HK-2 (cell line): Measurements from ENCODE around the gene ABHD1.
"Not testable (repeated sequence)": the region's sequence is repeated elsewhere in the genome, so short reads cannot be mapped to it uniquely, and the experiment has no call there.

ENCODE experiments used
- DNase-seq: peaks from one replicate; pipeline ENCODE4 v3.0.0-alpha.2; 2018; ENCODE audit not compliant: unreplicated experiment

Gene ABHD1

DNA sequence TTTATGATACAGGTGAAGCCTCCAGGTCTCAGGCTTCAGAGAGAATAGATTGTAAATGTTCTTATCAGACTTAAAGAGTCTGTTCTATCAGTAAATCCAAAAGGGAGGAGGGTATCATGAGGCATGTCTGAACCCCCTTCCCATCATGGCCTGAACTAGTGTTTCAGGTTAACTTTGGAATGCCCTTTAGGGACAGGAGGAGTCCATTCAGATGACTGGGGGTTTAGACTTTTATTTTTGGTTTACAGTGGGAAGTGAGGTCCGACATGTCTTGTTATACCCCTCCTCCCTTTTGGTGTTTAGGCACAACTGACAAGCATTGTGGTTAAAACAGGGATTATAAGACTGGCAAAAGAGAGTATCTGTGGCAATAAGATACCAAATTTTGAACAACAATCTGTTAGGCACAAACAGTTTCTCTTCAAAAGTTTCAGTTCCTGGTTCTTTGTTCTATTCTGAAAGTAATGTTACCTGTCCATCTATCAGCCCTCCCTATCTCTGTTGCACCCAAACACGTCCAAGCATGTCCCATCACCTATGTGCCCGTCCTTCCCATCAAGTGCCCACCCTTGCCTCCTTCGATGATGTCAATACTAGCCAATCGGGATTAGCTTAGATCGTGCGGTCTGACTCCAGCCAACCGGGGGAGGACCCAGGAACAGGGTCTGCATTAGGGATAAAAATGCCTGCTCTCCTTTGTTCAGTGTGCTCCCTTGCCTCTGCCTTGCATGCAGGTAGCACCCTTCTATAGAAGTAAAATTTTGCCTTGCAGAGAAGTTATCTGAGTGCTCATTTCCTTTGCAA lies 41.5 kb downstream of the ABHD1 start:
- no peak for DNase-seq

- DNase-seq: no peak
Observed at GRCh38 chr2:27170581-27171337, 47.1 kb downstream of the ABHD1 start.

- no peak for DNase-seq
Observed at GRCh38 chr2:27171351-27171848, 47.8 kb downstream of the ABHD1 start.

DNA sequence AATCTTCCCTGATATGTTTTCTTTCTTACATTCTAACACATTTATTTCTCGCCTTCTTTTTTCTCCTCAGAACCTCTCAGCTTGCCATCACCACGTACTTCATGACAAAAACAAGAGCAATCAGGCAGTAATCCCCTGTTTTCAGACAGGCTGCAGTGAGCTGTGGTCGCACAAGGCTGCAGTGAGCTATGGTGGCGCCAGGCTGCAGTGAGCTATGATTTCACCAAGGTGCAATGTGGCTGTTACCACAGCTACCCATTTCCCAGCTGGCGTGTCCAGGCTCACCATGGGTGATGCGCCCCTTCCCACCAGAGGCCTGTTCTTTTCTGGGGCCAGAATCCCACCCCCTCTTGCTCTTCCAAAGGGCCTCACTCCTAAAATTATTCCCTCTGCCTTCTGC lies 51.0 kb downstream of the ABHD1 start:
- no peak for DNase-seq

GRCh38 chr2:27175330-27175729 lies 51.7 kb downstream of the ABHD1 start:
- no peak for DNase-seq

DNA sequence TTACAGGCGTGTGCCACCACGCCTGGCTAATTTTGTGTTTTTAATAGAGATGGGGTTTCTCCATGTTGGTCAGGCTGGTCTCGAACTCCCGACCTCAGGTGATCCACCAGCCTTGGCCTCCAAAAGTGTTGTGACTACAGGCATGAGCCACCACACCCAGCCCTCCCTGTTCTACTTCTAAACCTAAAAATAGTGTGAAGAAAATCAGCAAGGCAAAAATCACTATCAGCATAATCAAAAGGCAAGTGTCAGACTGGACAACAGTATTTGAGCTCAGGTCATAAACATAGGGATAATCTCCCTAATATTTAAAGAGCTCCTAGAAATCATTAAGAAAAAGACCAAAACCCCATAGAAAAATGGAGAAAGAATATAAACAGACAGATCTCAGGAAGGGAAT lies 52.2 kb downstream of the ABHD1 start:
- not testable (repeated sequence) for DNase-seq

DNA sequence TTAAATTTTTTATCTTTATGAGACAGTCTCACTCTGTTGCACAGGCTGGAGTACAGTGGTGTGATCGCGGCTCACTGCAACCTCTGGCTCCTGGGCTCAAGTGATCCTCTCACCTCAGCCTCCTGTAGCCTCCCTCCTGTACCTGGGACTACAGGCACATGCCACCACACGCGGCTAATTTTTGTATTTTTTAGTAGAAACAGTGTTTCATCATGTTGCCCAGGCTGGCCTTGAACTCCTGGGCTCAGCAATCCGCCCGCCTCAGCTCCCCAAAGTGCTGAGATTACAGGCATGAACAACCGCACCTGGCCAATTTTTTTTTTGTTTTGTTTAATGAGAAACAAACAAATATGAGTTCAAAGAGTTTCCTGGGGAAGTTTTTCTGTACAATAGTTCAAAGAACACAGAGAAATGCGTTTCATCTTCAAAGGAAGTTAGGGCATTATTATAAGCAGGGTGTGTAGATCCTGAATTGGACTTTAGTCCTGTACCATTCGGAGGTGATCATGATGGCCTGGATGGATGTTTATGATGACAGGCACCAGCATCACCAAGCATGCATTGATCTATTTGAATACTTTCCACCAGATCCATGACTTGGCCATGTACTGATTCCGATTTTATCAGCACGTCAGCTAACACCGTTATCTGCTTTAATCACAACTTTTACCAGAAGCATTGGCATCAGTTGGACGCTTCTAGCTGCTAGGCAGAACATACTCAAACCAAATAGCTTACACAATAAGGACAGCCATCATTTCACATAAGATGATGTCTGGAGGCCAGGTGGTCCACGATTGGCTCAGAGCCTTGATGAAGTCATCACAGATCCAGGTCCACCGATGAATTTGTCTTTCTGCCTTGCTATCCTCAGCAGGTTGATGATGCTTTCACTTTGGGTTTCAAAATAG lies 54.1 kb downstream of the ABHD1 start:
- DNase-seq: no peak

DNA sequence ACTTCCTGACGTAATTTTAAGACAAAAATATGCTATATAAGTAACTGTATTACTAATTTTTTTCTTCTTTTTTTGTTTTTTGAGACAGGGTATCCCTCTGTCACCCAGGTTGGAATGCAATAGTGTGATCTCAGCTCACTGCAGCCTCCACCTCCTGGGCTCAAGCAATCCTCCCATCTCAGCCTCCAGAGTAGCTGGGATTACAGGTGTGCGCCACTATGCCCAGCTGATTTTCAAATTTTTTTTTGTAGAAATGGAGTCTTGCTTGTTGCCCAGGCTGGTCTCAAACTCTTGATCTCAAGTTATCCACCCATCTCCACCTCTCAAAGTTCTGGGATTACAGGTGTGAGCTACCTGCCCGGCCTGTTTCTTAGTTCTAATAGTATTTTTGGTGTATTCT lies 54.9 kb downstream of the ABHD1 start:
- no peak for DNase-seq

GRCh38 chr2:27179344-27180000 lies 55.9 kb downstream of the ABHD1 start:
- DNase-seq: no peak
